ENCODE measurements around the gene ETHE1.
"Not testable (repeated sequence)": the region's sequence is repeated elsewhere in the genome, so short reads cannot be mapped to it uniquely, and the experiment has no call there.

ETHE1 gene

DNA sequence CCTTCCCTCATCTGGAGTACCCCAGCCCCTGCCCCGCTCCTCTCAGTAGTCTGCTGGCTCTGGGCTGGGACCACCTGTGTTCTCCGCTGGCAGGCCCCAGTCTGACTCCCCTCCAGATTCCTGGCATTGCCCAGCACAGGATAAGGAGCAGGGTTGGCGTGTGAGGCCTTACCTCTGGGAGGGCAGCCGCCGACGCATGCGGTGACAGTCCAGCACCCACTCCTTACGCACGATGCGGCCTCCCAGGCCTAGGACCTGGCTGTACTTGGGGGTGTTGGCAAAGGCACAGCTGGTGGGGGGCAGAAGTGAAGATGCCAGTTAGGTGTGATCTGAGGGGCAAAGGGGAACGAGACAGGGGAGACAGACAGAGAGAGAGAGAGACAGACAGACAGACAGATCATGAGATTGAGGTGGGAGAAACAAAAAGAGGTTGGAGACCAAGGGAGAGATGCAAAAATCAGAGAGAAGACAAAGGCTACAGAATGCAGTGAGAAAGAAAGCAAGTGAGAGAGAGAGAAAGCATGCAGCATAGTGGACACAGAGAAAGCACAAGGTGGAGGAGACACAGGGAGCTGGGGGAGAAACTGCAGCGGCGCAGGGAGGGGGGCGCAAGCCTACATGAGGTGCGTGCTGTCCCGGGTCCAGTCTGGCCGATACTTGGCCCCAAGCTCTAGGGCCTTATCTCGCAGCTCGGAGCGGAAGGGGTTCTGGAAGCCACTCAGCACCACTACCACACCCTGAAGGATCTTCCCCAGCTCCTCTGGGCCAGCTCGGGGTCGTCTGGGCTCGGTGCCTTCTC is 24.6 kb upstream of the ETHE1 start:
- no peak for DNase-seq

- DNase-seq = no peak
These were observed 21.7 kb upstream of the ETHE1 start for GRCh38 chr19:43548706-43549105.

- DNase-seq = not testable (repeated sequence)
These were observed 20.9 kb upstream of the ETHE1 start for GRCh38 chr19:43547926-43548325.

- DNase-seq = no peak
These were observed 19.6 kb upstream of the ETHE1 start for GRCh38 chr19:43546581-43546980.

GRCh38 chr19:43545981-43546380 is 19.0 kb upstream of the ETHE1 start:
- DNase-seq = no peak

DNA sequence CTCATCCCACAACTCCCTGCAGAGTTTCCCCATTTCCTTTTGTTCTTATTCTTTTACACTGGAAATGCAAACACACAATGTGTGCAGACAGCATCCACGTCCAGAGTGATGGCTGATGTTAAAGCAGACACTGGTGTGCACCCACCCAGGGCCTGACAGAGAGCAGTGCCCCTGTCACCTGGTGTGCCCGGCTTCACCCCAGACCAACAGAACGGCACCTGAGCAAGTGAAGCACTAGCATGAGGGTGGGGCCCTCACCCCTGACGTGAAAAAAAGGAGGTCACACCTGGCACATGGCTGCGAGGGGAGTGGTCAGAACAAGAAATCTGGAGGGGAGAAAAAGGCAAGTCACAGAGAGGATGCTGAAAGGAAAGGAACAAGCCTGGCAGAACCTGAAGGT is 18.3 kb upstream of the ETHE1 start:
- no peak for DNase-seq

DNA sequence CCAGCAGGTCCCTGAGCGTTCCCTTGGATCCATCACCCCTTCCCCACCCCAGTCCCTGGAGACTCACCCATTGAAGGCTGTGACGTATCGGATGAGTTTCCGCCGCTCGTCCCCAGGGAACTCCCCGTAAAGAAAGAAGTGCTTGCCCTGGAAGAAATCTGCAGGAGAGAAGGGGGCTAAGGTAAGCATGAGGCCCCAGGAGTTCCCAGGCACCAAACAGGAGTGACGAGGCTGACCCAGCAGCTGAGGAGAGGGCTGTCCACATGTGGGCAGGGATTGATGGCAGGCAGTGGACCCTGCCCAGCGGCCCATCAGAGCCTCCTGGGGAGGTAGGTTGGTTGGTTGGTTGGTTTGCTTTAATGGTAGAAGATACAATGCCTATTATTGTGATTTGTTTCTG is 17.1 kb upstream of the ETHE1 start:
- no peak for DNase-seq

DNA sequence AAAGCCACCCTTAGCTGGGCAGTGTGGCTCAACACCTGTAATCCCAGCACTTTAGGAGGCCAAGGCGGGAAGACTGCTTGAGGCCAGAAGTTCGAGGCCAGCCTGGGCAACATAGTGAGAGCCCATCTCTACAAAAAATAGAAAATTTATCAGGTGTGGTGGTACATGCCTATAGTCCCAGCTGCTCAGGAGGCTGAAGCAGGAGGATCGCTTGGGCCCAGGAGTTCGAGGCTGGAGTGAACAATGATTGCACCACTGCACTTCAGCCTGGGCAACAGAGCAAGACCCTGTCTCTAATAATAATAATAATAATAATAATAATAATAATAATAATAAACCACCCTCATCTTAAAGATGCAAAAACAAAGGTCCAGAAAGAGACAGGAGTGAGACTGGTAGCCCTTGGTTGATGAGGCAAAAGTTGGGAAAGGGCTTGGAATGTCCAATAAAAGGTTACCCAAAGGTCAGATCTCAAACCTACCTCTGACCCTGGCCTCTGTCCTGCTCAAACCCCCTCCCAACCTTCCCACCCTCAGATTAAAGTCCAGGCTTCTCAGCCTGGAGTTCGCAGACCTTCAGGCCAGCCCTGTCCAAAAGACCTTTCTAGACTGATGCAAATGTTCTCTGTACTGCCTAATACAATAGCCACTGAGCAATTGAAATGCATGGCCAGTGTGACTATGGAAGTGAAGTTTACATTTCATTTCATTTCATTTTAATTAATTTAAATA is 15.1 kb upstream of the ETHE1 start:
- DNase-seq = no peak

DNA sequence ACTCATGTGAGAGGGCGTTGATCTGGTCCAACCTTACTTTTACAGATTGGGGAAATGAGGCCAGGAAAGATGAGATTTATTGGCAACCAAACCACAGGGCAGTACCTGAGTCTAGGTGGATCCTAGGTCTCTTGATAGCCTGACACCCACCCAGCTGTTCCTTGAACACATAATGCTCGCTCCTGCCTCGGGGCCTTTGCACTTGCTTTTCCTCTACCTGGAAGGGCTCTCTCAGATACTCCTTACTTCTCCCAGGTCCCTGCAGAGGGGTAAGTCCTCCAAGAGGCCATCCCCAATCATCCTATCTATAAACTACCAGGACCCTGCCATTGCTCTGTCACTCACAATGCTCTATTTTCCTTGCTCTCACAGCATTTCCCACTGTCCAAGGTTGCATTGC is 13.4 kb upstream of the ETHE1 start:
- no peak for DNase-seq

GRCh38 chr19:43538922-43539321 is 11.9 kb upstream of the ETHE1 start:
- DNase-seq = no peak

GRCh38 chr19:43534816-43535761 is 8.1 kb upstream of the ETHE1 start:
- DNase-seq = no peak

GRCh38 chr19:43534305-43534815 is 7.4 kb upstream of the ETHE1 start:
- no peak for DNase-seq

GRCh38 chr19:43533546-43534304 is 6.7 kb upstream of the ETHE1 start:
- peak; percentile 97 for DNase-seq

- DNase-seq = peak; percentile 89
These were observed 6.1 kb upstream of the ETHE1 start, which contains the start of gene ZNF575 for GRCh38 chr19:43532962-43533545. Gene ZNF575 (plus strand): TSS chr19:43533188. CDS start chr19:43534423, 1,235 bp downstream.

DNA sequence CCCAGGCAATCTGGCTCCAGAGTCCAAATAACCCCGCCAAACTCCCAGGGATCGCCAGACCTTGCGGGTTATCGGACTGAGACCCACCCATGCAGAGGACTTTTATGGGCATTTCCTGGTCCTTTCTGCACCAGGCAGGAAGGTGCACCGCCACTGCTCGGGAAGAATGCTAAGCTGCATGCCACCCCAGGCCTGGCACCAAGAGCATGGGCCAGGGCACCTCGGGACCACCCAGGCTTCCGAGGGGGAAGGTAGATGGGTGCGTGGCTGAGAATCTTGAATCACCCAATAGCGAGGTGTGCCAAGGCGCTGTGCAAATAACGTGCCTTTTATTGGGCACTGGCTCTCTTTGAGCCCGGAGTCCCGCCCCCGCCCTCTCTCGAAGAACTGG is 5.6 kb upstream of the ETHE1 start:
- no peak for DNase-seq

DNA sequence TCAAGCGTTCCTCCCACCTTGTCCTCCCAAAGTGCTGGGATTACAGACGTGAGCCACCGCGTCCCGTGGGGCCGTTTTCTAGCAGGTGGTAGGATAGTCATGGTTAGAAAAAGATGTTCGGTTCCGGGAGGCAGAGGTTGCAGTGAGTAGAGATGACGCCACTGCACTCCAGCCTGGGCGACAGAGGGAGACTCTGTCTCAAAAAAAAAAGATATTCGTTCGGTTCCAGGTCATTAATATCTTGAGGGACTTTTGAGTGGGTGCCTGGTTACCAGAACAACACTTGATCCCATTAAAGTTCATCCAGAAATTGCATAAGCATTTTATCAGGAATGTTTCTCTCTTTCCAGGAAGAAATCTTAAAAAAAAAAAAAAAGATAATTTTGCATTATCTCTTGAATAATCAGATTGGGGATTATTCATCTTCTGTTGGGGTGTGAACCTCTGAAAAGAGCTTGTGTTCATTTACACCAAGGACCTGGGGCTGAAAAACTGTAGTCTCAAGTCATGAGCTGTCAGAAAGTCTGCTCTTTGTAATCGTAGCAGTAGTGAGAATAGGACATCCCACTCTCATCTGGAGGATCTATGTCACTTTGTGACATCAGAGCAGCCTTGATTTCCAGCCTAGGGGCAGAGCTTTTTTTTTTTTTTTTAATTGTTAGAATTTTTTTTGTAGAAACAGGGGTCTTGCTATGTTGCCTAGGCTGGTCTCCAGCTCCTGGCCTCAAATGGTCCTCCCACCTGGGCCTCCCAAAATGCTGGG is 1.0 kb upstream of the ETHE1 start:
- no peak for DNase-seq

GRCh38 chr19:43525836-43526771 is 897 bp downstream of the ETHE1 start:
- DNase-seq = no peak

GRCh38 chr19:43524922-43525835 is 1.8 kb downstream of the ETHE1 start:
- peak; percentile 83 for DNase-seq

DNA sequence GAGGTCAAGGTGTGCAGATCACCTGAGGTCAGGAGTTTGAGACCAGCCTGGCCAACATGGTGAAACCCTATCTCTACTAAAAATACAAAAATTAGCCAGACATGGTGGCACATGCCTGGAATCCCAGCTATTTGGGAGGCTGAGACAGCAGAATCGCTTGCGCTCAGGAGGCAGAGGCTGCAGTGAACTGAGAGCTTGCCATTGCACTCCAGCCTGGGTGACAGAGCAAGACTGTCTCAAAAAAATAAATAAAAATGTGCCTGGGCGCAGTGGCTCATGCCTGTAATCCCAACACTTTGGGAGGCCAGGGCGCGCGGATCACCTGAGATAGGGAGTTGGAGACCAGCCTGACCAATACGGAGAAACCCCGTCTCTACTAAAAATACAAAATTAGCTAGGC is 3.3 kb downstream of the ETHE1 start:
- not testable (repeated sequence) for DNase-seq

Measured in NCI-H226 (cell line).